ENCODE data around the gene PCNX3. TPM values are rescaled to one million over a fixed set of nuclear protein-coding genes. Genes with fewer than 3 reads are reported as not detected.

Gene PCNX3
- polyA plus RNA-seq, 1 donor from 2014 or later = 7.8 TPM

DNA sequence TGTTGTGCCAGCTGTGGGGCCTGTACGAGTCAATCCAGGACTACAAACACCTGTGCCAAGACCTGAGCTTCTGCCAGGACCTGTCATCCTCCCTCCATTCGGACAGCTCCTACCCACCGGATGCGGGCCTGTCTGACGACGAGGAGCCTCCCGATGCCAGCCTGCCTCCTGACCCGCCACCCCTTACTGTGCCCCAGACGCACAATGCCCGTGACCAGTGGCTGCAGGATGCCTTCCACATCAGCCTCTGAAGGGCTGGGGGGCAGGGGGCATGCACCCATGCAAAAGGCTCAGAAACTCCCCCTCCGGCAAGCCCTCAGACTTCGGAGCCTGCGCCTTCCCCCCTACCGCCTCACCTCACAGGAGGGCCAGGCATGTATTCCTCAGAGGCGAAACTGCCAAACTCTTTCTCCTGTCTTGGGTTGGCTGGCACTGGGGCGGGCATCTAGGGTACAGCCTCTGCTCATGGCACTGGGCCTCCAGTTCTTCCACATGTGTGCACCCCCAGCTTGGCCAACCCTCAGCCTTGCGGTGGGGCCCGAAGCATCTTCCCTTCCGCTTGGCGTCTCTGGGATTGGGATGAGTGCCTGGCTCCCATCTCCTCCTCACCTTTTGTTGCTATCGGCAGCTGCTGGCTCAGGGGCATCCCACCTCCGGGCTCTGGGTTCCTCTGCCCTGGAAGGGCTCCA, 42.0 kb upstream of the PCNX3 start:
- Histone ChIP-seq H3K27me3 (ENCODE audit: insufficient read depth, low read depth, low read length) (peaks cover 7% of the 10 kb centered on the region), H3K9me3 (ENCODE audit: low read length) (no peaks in the 10 kb centered on the region), H3K4me3 (ENCODE audit: low read length) (peak overlapping the region; percentile 82), H4K20me1 (ENCODE audit: insufficient read depth) (peaks cover 15% of the 10 kb centered on the region), H3K36me3 (ENCODE audit: insufficient read depth, low read length) (no peaks in the 10 kb centered on the region), H3K4me2 (ENCODE audit: low read length) (peak overlapping the region; percentile 88), H3K9ac (ENCODE audit: low read length) (peak overlapping the region; percentile 91), H3K79me2 (replicated peaks; ENCODE audit: insufficient read depth, low read length) (peaks cover 43% of the 10 kb centered on the region), H3K27ac (ENCODE audit: low read length) (peak overlapping the region; percentile 73), H3K9me2 (ENCODE audit: insufficient read depth, low read length) (no peaks in the 10 kb centered on the region), H2AFZ (ENCODE audit: low read depth, low read length) (no peak overlapping the region), H3F3A (ENCODE audit: insufficient read depth, low read length, poor library complexity, severe bottlenecking) (peaks cover 9% of the 10 kb centered on the region)
- TF ChIP-seq EP300 (conservative IDR thresholded peaks at IDR 0.05; ENCODE audit: poor library complexity, severe bottlenecking) (no peak), EZH2 (IDR thresholded peaks at IDR 0.05; ENCODE audit: borderline replicate concordance, insufficient read depth, low read length, poor library complexity, severe bottlenecking) (no peak), MXI1 (conservative IDR thresholded peaks at IDR 0.05; ENCODE audit: poor library complexity, severe bottlenecking) (no peak), SMC3 (conservative IDR thresholded peaks at IDR 0.05; ENCODE audit: poor library complexity) (no peak), RAD21 (conservative IDR thresholded peaks at IDR 0.05) (no peak), POLR2AphosphoS5 (IDR thresholded peaks at IDR 0.05) (no peak), TAF1 (IDR thresholded peaks at IDR 0.05; ENCODE audit: low read depth) (no peak)
- TF ChIP-seq, protein P1, sequence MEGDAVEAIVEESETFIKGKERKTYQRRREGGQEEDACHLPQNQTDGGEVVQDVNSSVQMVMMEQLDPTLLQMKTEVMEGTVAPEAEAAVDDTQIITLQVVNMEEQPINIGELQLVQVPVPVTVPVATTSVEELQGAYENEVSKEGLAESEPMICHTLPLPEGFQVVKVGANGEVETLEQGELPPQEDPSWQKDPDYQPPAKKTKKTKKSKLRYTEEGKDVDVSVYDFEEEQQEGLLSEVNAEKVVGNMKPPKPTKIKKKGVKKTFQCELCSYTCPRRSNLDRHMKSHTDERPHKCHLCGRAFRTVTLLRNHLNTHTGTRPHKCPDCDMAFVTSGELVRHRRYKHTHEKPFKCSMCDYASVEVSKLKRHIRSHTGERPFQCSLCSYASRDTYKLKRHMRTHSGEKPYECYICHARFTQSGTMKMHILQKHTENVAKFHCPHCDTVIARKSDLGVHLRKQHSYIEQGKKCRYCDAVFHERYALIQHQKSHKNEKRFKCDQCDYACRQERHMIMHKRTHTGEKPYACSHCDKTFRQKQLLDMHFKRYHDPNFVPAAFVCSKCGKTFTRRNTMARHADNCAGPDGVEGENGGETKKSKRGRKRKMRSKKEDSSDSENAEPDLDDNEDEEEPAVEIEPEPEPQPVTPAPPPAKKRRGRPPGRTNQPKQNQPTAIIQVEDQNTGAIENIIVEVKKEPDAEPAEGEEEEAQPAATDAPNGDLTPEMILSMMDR (IDR thresholded peaks at IDR 0.05; ENCODE audit: poor library complexity, severe bottlenecking) = no peak
- TF ChIP-seq, protein P2, sequence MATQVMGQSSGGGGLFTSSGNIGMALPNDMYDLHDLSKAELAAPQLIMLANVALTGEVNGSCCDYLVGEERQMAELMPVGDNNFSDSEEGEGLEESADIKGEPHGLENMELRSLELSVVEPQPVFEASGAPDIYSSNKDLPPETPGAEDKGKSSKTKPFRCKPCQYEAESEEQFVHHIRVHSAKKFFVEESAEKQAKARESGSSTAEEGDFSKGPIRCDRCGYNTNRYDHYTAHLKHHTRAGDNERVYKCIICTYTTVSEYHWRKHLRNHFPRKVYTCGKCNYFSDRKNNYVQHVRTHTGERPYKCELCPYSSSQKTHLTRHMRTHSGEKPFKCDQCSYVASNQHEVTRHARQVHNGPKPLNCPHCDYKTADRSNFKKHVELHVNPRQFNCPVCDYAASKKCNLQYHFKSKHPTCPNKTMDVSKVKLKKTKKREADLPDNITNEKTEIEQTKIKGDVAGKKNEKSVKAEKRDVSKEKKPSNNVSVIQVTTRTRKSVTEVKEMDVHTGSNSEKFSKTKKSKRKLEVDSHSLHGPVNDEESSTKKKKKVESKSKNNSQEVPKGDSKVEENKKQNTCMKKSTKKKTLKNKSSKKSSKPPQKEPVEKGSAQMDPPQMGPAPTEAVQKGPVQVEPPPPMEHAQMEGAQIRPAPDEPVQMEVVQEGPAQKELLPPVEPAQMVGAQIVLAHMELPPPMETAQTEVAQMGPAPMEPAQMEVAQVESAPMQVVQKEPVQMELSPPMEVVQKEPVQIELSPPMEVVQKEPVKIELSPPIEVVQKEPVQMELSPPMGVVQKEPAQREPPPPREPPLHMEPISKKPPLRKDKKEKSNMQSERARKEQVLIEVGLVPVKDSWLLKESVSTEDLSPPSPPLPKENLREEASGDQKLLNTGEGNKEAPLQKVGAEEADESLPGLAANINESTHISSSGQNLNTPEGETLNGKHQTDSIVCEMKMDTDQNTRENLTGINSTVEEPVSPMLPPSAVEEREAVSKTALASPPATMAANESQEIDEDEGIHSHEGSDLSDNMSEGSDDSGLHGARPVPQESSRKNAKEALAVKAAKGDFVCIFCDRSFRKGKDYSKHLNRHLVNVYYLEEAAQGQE (IDR thresholded peaks at IDR 0.05; ENCODE audit: borderline replicate concordance) = no peak

DNA sequence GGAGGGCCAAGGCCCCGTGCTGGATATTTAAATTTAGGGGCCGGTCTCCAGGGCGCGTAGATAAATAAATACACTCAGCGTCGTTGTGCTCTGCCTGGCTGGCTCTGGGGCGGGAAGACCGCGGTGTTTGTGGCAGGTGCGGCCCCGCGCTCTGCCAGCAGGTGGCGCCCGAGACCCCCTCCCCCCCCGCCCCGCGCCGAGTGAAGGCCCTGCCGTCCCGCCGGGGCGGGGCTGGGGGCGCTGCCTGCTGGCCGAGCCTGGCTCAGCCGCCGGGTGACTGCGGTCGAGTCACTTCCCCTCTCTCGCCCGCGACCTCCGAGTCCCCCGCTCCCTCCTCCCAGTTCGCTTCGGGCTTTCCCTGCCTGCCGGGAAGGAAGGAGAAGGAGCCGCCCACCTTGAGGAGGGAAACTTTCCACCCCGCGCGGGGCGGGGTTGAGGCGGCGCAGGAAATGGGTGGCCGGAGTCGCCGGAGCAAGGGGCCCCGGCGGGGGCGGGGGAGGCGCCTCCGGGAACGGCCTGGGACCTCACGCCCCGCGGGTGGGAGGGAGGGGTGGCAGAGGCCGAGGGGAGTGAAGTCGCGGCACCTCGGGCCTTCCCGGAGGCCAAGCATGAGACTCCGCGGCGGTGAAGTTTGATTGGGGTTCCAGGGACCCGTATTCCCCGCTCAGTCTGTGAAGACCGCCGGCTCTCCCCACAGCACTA, 41.3 kb upstream of the PCNX3 start:
- Histone ChIP-seq H4K20me1 (ENCODE audit: insufficient read depth) (peaks cover 15% of the 10 kb centered on the region), H3K9me2 (ENCODE audit: insufficient read depth, low read length) (no peaks in the 10 kb centered on the region), H3K9ac (ENCODE audit: low read length) (peak overlapping the region; percentile 91), H3K4me3 (ENCODE audit: low read length) (peak overlapping the region; percentile 82), H3K27ac (ENCODE audit: low read length) (peak overlapping the region; percentile 44), H3K4me2 (ENCODE audit: low read length) (peak overlapping the region; percentile 88), H3K27me3 (ENCODE audit: insufficient read depth, low read depth, low read length) (peaks cover 7% of the 10 kb centered on the region), H2AFZ (ENCODE audit: low read depth, low read length) (no peak overlapping the region), H3K36me3 (ENCODE audit: insufficient read depth, low read length) (no peaks in the 10 kb centered on the region), H3F3A (ENCODE audit: insufficient read depth, low read length, poor library complexity, severe bottlenecking) (peaks cover 6% of the 10 kb centered on the region), H3K79me2 (replicated peaks; ENCODE audit: insufficient read depth, low read length) (peaks cover 40% of the 10 kb centered on the region), H3K9me3 (ENCODE audit: low read length) (no peaks in the 10 kb centered on the region)
- TF ChIP-seq TAF1 (IDR thresholded peaks at IDR 0.05; ENCODE audit: low read depth) (no peak), SMC3 (conservative IDR thresholded peaks at IDR 0.05; ENCODE audit: poor library complexity) (peak; percentile 60), MXI1 (conservative IDR thresholded peaks at IDR 0.05; ENCODE audit: poor library complexity, severe bottlenecking) (peak; percentile 23), RAD21 (conservative IDR thresholded peaks at IDR 0.05) (peak; percentile 39)
- TF ChIP-seq, protein P1 (IDR thresholded peaks at IDR 0.05; ENCODE audit: poor library complexity, severe bottlenecking) = peak; percentile 76
